WTC11 (cell line): Measurements from ENCODE around the gene RHBG. TPM values are rescaled to one million over a fixed set of nuclear protein-coding genes. Genes with fewer than 3 reads are reported as not detected.
A peak's percentile ranks its signal among the peaks of the same experiment; 100 is the strongest.
"Not testable (repeated sequence)": the region's sequence is repeated elsewhere in the genome, so short reads cannot be mapped to it uniquely, and the experiment has no call there.

Experiments used
- ATAC-seq: fragments of 200-7000 bp; cut with Tn5 transposase; 2 replicates; pipeline ENCODE4 v1.10.0; 2021; ENCODE audit warnings: mild to moderate bottlenecking, moderate library complexity
- CTCF ChIA-PET: fragments of 300-600 bp; sonication (Branson Sonifier 250); formaldehyde crosslinking; loops from one replicate; lab custom pipeline; 2021; ENCODE audit warnings: antibody characterized with exemption; lab: Charles Lee
- POLR2A ChIA-PET: fragments of 350-600 bp; sonication (Branson Sonifier 250); formaldehyde crosslinking; loops from one replicate; lab custom pipeline; 2021; ENCODE audit warnings: antibody characterized with exemption; lab: Charles Lee
- DNase-seq: peaks from one replicate; pipeline ENCODE4 v3.0.0; 2021; ENCODE audit warnings: low spot score
- H3K27ac Mint-ChIP-seq: 2 replicates; pipeline ENCODE4 v1.8.0; 2021; ENCODE audit warnings: mixed read lengths
- H3K27me3 Mint-ChIP-seq: 2 replicates; pipeline ENCODE4 v1.8.0; 2021; ENCODE audit warnings: low read depth, mild to moderate bottlenecking, moderate library complexity, mixed read lengths
- H3K36me3 Mint-ChIP-seq: 2 replicates; pipeline ENCODE4 v1.8.0; 2021; ENCODE audit warnings: mixed read lengths
- H3K4me1 Mint-ChIP-seq: 2 replicates; pipeline ENCODE4 v1.8.0; 2022; ENCODE audit warnings: mixed read lengths
- H3K4me3 Mint-ChIP-seq: 2 replicates; pipeline ENCODE4 v1.8.0; 2021; ENCODE audit warnings: mild to moderate bottlenecking, moderate library complexity, mixed read lengths
- H3K9me3 Mint-ChIP-seq: 2 replicates; pipeline ENCODE4 v1.8.0; 2021; ENCODE audit warnings: mixed read lengths
- ATF2 ChIP-seq: sonication (generic); formaldehyde crosslinking; IDR thresholded peaks from 2 replicates; pipeline ENCODE4 v1.8.1; 2022; ENCODE audit warnings: low read depth, missing genetic modification reagents, borderline replicate concordance
- ESRRA ChIP-seq: sonication (generic); formaldehyde crosslinking; IDR thresholded peaks from 2 replicates; pipeline ENCODE4 v1.8.1; 2022; ENCODE audit warnings: mild to moderate bottlenecking, missing genetic modification reagents, borderline replicate concordance
- ETV6 ChIP-seq: sonication (generic); formaldehyde crosslinking; IDR thresholded peaks from 2 replicates; pipeline ENCODE4 v1.8.1; 2022; ENCODE audit warnings: mild to moderate bottlenecking, missing genetic modification reagents
- FOXP1 ChIP-seq: sonication (generic); formaldehyde crosslinking; IDR thresholded peaks from 2 replicates; pipeline ENCODE4 v1.8.0; 2022; ENCODE audit warnings: missing genetic modification reagents, mild to moderate bottlenecking, moderate library complexity, borderline replicate concordance
- GRHL2 ChIP-seq: fragments of 250-450 bp; sonication (Bioruptor Pico); IDR thresholded peaks from 2 replicates; pipeline ENCODE4 v1.8.0; 2022; ENCODE audit warnings: mild to moderate bottlenecking, moderate library complexity; ENCODE audit not compliant: insufficient replicate concordance, severe bottlenecking
- IRF1 ChIP-seq: sonication (generic); formaldehyde crosslinking; IDR thresholded peaks from 2 replicates; pipeline ENCODE4 v1.8.0; 2023; ENCODE audit warnings: missing genetic modification reagents
- JAZF1 ChIP-seq: fragments of 250-450 bp; sonication (Bioruptor Pico); IDR thresholded peaks from 2 replicates; pipeline ENCODE4 v1.9.0; 2021; ENCODE audit warnings: moderate library complexity, mild to moderate bottlenecking, inconsistent platforms
- SP1 ChIP-seq: sonication (generic); formaldehyde crosslinking; conservative IDR thresholded peaks from 2 replicates; pipeline ENCODE4 v1.8.1; 2022; ENCODE audit warnings: missing genetic modification reagents
- TEAD4 ChIP-seq: sonication (generic); formaldehyde crosslinking; IDR thresholded peaks from 2 replicates; pipeline ENCODE4 v1.8.0; 2022; ENCODE audit warnings: mild to moderate bottlenecking, missing genetic modification reagents
- ZNF121 ChIP-seq: sonication (generic); formaldehyde crosslinking; IDR thresholded peaks from 2 replicates; pipeline ENCODE4 v1.8.0; 2023; ENCODE audit warnings: missing genetic modification reagents
- ZNF219 ChIP-seq: sonication (generic); formaldehyde crosslinking; IDR thresholded peaks from 2 replicates; pipeline ENCODE4 v1.8.0; 2023; ENCODE audit warnings: missing genetic modification reagents, mild to moderate bottlenecking, borderline replicate concordance
- ZNF396 ChIP-seq: fragments of 250-450 bp; sonication (Bioruptor Pico); IDR thresholded peaks from 2 replicates; pipeline ENCODE4 v1.8.0; 2021; ENCODE audit warnings: mild to moderate bottlenecking, moderate library complexity, borderline replicate concordance
- ZNF423 ChIP-seq: fragments of 250-450 bp; sonication (Bioruptor Pico); IDR thresholded peaks from 2 replicates; pipeline ENCODE4 v2.1.2; 2022; ENCODE audit warnings: mild to moderate bottlenecking, moderate library complexity
- ZNF671 ChIP-seq: fragments of 250-450 bp; sonication (Bioruptor Pico); IDR thresholded peaks from 2 replicates; pipeline ENCODE4 v1.8.0; 2021; ENCODE audit warnings: mild to moderate bottlenecking
- total RNA-seq: library from RNA; stranded (reverse); gene quantifications from 3 replicates; pipeline ENCODE4 v1.2.3, GENCODE V29; 2021
- TF ChIP-seq, protein P1 (sequence below): fragments of 200-600 bp; IDR thresholded peaks from 2 replicates; pipeline ENCODE4 v1.8.0; 2022; ENCODE audit warnings: antibody characterized with exemption
- TF ChIP-seq, protein P2 (sequence below): fragments of 250-450 bp; sonication (Bioruptor Pico); IDR thresholded peaks from 2 replicates; pipeline ENCODE4 v1.8.0; 2021; ENCODE audit warnings: mild to moderate bottlenecking
- TF ChIP-seq, protein P3 (sequence below): fragments of 250-450 bp; sonication (Bioruptor Pico); IDR thresholded peaks from 2 replicates; pipeline ENCODE4 v2.1.2; 2022; ENCODE audit warnings: mild to moderate bottlenecking, moderate library complexity
- TF ChIP-seq, protein P4 (sequence below): sonication (generic); formaldehyde crosslinking; IDR thresholded peaks from 2 replicates; pipeline ENCODE4 v1.8.1; 2023; ENCODE audit warnings: mild to moderate bottlenecking, missing genetic modification reagents
- TF ChIP-seq, protein P5 (sequence below): sonication (generic); formaldehyde crosslinking; IDR thresholded peaks from 2 replicates; pipeline ENCODE4 v1.8.0; 2022; ENCODE audit warnings: mild to moderate bottlenecking, missing genetic modification reagents

Gene RHBG
- total RNA-seq, 1 experiment from 2014 or later: 1.9 TPM

- CTCF ChIA-PET: interaction anchor here (0.6 to 1.1 kb wide), 3 partner anchors 31 to 210 kb away, joined by 3 to 5 read pairs (median 3); no protein-coding TSS in a partner anchor
- ATAC-seq, H3K4me1 Mint-ChIP-seq, H3K27ac Mint-ChIP-seq, H3K9me3 Mint-ChIP-seq, H3K4me3 Mint-ChIP-seq, H3K36me3 Mint-ChIP-seq, POLR2A ChIA-PET, DNase-seq: not testable (repeated sequence)
- H3K27me3 Mint-ChIP-seq: peaks cover 11% of the 10 kb centered on the region
Observed at GRCh38 chr1:156352481-156352880, 16.5 kb upstream of the RHBG start.

DNA sequence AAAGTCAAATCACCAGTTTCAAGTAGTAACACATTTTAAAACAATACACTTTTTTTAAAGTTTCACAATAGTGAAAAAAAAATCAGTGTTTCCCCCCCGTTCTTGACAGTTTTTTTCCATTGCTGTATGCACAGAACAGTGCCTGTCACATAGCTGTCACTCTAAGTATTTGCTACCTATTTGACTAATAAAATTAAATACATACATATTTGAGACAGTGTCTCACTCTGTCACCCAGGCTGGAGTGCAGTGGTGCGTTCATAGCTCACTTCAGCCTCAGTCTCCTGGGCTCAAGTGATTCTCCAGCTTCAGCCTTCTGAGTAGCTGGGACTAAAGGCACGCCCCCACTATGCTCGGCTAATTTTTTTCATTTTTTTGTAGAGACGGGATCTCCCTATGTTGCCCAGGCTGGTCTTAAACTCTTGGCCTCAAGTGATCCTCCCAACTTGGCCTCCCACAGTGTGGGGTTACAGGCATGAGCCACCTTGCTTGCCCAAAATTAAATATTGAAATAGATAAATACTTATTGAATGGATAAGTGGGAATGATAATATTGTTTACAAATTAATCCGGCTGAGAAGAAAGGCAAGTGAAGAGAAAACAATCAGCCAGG is 12.6 kb upstream of the RHBG start:
- Mint-ChIP-seq H3K27me3 (peaks cover 24% of the 10 kb centered on the region), H3K36me3 (no peaks in the 10 kb centered on the region), H3K4me1 (peaks cover 12% of the 10 kb centered on the region), H3K27ac (no peak overlapping the region), H3K4me3 (peak overlapping the region; percentile 79), H3K9me3 (0 out of 2 replicates have a peak, but pooled peaks cover 6% of the 10 kb centered on the region)
- ChIA-PET CTCF (interaction anchor here (0.6 to 2.7 kb wide), 27 partner anchors 9 to 252 kb away, joined by 3 to 18 read pairs (median 4); partner anchors contain the start of genes CCT3, SMG5, TMEM79 and TSACC), POLR2A (interaction anchor here (0.6 to 1.2 kb wide), 2 partner anchors 45 to 149 kb away, joined by 3 to 5 read pairs; no protein-coding TSS in a partner anchor)
- DNase-seq (no peak), ATAC-seq (no peak)
- TF ChIP-seq ATF2 (CRISPR knock-in tag) (no peak), ZNF121 (CRISPR knock-in tag) (peak; percentile 68; the same call in 1 of the 2 replicates)

- peak overlapping the region; percentile 79 for H3K4me3 Mint-ChIP-seq
- no peaks in the 10 kb centered on the region for H3K36me3 Mint-ChIP-seq
- H3K27ac Mint-ChIP-seq: no peak overlapping the region
- peaks cover 24% of the 10 kb centered on the region for H3K27me3 Mint-ChIP-seq
- ChIA-PET CTCF (interaction anchor here (0.6 to 5.9 kb wide), 28 partner anchors 9 to 252 kb away, joined by 3 to 34 read pairs (median 4); partner anchors contain the start of genes CCT3, SMG5, TMEM79 and TSACC), POLR2A (no interaction called here)
- ATAC-seq (peak; percentile 96), DNase-seq (peak; percentile 93)
- peaks cover 12% of the 10 kb centered on the region for H3K4me1 Mint-ChIP-seq
- H3K9me3 Mint-ChIP-seq: 0 out of 2 replicates have a peak, but pooled peaks cover 6% of the 10 kb centered on the region
- peak; percentile 84 for TF ChIP-seq SP1 (CRISPR knock-in tag)
- TF ChIP-seq, protein P1, sequence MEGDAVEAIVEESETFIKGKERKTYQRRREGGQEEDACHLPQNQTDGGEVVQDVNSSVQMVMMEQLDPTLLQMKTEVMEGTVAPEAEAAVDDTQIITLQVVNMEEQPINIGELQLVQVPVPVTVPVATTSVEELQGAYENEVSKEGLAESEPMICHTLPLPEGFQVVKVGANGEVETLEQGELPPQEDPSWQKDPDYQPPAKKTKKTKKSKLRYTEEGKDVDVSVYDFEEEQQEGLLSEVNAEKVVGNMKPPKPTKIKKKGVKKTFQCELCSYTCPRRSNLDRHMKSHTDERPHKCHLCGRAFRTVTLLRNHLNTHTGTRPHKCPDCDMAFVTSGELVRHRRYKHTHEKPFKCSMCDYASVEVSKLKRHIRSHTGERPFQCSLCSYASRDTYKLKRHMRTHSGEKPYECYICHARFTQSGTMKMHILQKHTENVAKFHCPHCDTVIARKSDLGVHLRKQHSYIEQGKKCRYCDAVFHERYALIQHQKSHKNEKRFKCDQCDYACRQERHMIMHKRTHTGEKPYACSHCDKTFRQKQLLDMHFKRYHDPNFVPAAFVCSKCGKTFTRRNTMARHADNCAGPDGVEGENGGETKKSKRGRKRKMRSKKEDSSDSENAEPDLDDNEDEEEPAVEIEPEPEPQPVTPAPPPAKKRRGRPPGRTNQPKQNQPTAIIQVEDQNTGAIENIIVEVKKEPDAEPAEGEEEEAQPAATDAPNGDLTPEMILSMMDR: peak; percentile 86
- peak; percentile 88; the same call in 1 of the 2 replicates for TF ChIP-seq ETV6
- no peak for TF ChIP-seq GRHL2
- TF ChIP-seq ESRRA: no peak
- TF ChIP-seq, protein P2, sequence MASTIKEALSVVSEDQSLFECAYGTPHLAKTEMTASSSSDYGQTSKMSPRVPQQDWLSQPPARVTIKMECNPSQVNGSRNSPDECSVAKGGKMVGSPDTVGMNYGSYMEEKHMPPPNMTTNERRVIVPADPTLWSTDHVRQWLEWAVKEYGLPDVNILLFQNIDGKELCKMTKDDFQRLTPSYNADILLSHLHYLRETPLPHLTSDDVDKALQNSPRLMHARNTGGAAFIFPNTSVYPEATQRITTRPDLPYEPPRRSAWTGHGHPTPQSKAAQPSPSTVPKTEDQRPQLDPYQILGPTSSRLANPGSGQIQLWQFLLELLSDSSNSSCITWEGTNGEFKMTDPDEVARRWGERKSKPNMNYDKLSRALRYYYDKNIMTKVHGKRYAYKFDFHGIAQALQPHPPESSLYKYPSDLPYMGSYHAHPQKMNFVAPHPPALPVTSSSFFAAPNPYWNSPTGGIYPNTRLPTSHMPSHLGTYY (CRISPR knock-in tag): no peak
- TF ChIP-seq TEAD4 (CRISPR knock-in tag): no peak
- TF ChIP-seq, protein P3, sequence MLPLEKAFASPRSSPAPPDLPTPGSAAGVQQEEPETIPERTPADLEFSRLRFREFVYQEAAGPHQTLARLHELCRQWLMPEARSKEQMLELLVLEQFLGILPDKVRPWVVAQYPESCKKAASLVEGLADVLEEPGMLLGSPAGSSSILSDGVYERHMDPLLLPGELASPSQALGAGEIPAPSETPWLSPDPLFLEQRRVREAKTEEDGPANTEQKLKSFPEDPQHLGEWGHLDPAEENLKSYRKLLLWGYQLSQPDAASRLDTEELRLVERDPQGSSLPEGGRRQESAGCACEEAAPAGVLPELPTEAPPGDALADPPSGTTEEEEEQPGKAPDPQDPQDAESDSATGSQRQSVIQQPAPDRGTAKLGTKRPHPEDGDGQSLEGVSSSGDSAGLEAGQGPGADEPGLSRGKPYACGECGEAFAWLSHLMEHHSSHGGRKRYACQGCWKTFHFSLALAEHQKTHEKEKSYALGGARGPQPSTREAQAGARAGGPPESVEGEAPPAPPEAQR (CRISPR knock-in tag): no peak
- TF ChIP-seq, protein P4, sequence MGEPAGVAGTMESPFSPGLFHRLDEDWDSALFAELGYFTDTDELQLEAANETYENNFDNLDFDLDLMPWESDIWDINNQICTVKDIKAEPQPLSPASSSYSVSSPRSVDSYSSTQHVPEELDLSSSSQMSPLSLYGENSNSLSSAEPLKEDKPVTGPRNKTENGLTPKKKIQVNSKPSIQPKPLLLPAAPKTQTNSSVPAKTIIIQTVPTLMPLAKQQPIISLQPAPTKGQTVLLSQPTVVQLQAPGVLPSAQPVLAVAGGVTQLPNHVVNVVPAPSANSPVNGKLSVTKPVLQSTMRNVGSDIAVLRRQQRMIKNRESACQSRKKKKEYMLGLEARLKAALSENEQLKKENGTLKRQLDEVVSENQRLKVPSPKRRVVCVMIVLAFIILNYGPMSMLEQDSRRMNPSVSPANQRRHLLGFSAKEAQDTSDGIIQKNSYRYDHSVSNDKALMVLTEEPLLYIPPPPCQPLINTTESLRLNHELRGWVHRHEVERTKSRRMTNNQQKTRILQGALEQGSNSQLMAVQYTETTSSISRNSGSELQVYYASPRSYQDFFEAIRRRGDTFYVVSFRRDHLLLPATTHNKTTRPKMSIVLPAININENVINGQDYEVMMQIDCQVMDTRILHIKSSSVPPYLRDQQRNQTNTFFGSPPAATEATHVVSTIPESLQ (CRISPR knock-in tag): no peak
- TF ChIP-seq ZNF671: no peak
- no peak for TF ChIP-seq JAZF1 (CRISPR knock-in tag)
- TF ChIP-seq FOXP1 (CRISPR knock-in tag): 0 out of 2 replicates have a peak, but pooled peaks have one; percentile 32
- TF ChIP-seq, protein P5, sequence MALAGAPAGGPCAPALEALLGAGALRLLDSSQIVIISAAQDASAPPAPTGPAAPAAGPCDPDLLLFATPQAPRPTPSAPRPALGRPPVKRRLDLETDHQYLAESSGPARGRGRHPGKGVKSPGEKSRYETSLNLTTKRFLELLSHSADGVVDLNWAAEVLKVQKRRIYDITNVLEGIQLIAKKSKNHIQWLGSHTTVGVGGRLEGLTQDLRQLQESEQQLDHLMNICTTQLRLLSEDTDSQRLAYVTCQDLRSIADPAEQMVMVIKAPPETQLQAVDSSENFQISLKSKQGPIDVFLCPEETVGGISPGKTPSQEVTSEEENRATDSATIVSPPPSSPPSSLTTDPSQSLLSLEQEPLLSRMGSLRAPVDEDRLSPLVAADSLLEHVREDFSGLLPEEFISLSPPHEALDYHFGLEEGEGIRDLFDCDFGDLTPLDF (CRISPR knock-in tag): no peak
- no peak for TF ChIP-seq IRF1 (CRISPR knock-in tag)
- no peak for TF ChIP-seq ZNF396 (CRISPR knock-in tag)
- no peak for TF ChIP-seq ZNF219 (CRISPR knock-in tag)
- peak; percentile 77; the same call in 1 of the 2 replicates for TF ChIP-seq ZNF423
Observed at GRCh38 chr1:156356875-156357534, 12.0 kb upstream of the RHBG start.
